ENCODE measurements around the gene BCAS1.
"Not testable (repeated sequence)": the region's sequence is repeated elsewhere in the genome, so short reads cannot be mapped to it uniquely, and the experiment has no call there.

The BCAS1 gene

GRCh38 chr20:53985150-53985518 is 85.3 kb downstream of the BCAS1 start:
- DNase-seq (ENCODE audit: low read depth) = no peak

- no peak for DNase-seq (ENCODE audit: low read depth)
Observed at GRCh38 chr20:53984356-53985149, 85.8 kb downstream of the BCAS1 start.

GRCh38 chr20:53983401-53983800 is 87.0 kb downstream of the BCAS1 start:
- no peak for DNase-seq (ENCODE audit: low read depth)

- no peak for DNase-seq (ENCODE audit: low read depth)
Observed at GRCh38 chr20:53982624-53983023, 87.8 kb downstream of the BCAS1 start.

- peak; percentile 3 for DNase-seq (ENCODE audit: low read depth)
Observed at GRCh38 chr20:53981752-53982437, 88.5 kb downstream of the BCAS1 start.

- DNase-seq (ENCODE audit: low read depth) = no peak
Observed at GRCh38 chr20:53981130-53981529, 89.3 kb downstream of the BCAS1 start.

GRCh38 chr20:53980031-53980465 is 90.3 kb downstream of the BCAS1 start:
- no peak for DNase-seq (ENCODE audit: low read depth)

GRCh38 chr20:53978497-53978896 is 91.9 kb downstream of the BCAS1 start:
- no peak for DNase-seq (ENCODE audit: low read depth)

GRCh38 chr20:53977391-53977790 is 93.0 kb downstream of the BCAS1 start:
- DNase-seq (ENCODE audit: low read depth) = no peak

GRCh38 chr20:53975761-53976160 is 94.6 kb downstream of the BCAS1 start:
- no peak for DNase-seq (ENCODE audit: low read depth)

- no peak for DNase-seq (ENCODE audit: low read depth)
Observed at GRCh38 chr20:53974785-53975555, 95.4 kb downstream of the BCAS1 start.

GRCh38 chr20:53973882-53974281 is 96.5 kb downstream of the BCAS1 start:
- not testable (repeated sequence) for DNase-seq (ENCODE audit: low read depth)

GRCh38 chr20:53972179-53972578 is 98.2 kb downstream of the BCAS1 start:
- no peak for DNase-seq (ENCODE audit: low read depth)

- DNase-seq (ENCODE audit: low read depth) = no peak
Observed at GRCh38 chr20:53971096-53971683, 99.2 kb downstream of the BCAS1 start.

GRCh38 chr20:53970232-53970631 is 100.2 kb downstream of the BCAS1 start:
- no peak for DNase-seq (ENCODE audit: low read depth)

- no peak for DNase-seq (ENCODE audit: low read depth)
Observed at GRCh38 chr20:53967527-53967926, 102.9 kb downstream of the BCAS1 start.

GRCh38 chr20:53966774-53967398 is 103.5 kb downstream of the BCAS1 start:
- DNase-seq (ENCODE audit: low read depth) = no peak

- no peak for DNase-seq (ENCODE audit: low read depth)
Observed at GRCh38 chr20:53964501-53965253, 105.7 kb downstream of the BCAS1 start.

- no peak for DNase-seq (ENCODE audit: low read depth)
Observed at GRCh38 chr20:53964067-53964466, 106.3 kb downstream of the BCAS1 start.

GRCh38 chr20:53963635-53964034 is 106.8 kb downstream of the BCAS1 start:
- no peak for DNase-seq (ENCODE audit: low read depth)

- DNase-seq (ENCODE audit: low read depth) = no peak
Observed at GRCh38 chr20:53962388-53962787, 108.0 kb downstream of the BCAS1 start.
